B cell (primary cell): ENCODE measurements around the gene QPCT. TPM values are rescaled to one million over a fixed set of nuclear protein-coding genes. Genes with fewer than 3 reads are reported as not detected.

ENCODE experiments used
- ATAC-seq: fragments of 200-7000 bp; cut with Tn5 transposase; one replicate; pipeline ENCODE4 v1.10.0; 2021; ENCODE audit warnings: low read depth, mild to moderate bottlenecking, moderate number of reproducible peaks, moderate library complexity
- CTCF ChIA-PET: fragments of 350-600 bp; sonication (Branson Sonifier 250); formaldehyde crosslinking; loops from one replicate; lab custom pipeline; 2021; ENCODE audit warnings: antibody characterized with exemption, inconsistent platforms; lab: Charles Lee
- POLR2A ChIA-PET: fragments of 350-600 bp; sonication (Branson Sonifier 250); formaldehyde crosslinking; loops from one replicate; lab custom pipeline; 2021; ENCODE audit warnings: antibody characterized with exemption; lab: Charles Lee
- DNase-seq: peaks from one replicate; pipeline ENCODE4 v3.0.0; 2013
- H2AFZ ChIP-seq: 2 replicates; pipeline ENCODE4 v1.6.1; 2012; ENCODE audit warnings: mild to moderate bottlenecking, low read depth, low read length; ENCODE audit not compliant: insufficient read depth, poor library complexity, severe bottlenecking
- H3K27ac ChIP-seq, 2 donors: 1 replicate in 1 of 2; 2 replicates in 1 of 2; pipeline ENCODE4 v1.5.1; 2012 to 2013; ENCODE audit warnings: low read length in 2 of 2, mild to moderate bottlenecking in 2 of 2, moderate library complexity in 1 of 2
- H3K27me3 ChIP-seq, 4 experiments: fragments of 200-600 bp in 1 of 4; sonication (generic) in 1 of 4; replicated peaks in 1 of 4; 1 replicate in 2 of 4; 2 replicates in 2 of 4; pipeline versions ENCODE4 v1.6.1 to v1.7.0; 2013 to 2016; ENCODE audit warnings: low read length in 3 of 4, mild to moderate bottlenecking in 2 of 4, mixed read lengths in 1 of 4, moderate library complexity in 1 of 4; ENCODE audit not compliant: insufficient read depth in 4 of 4, control insufficient read depth in 3 of 4; ENCODE audit errors: control extremely low read depth in 1 of 4
- H3K36me3 ChIP-seq, 2 experiments: replicated peaks in 1 of 2; 1 replicate in 1 of 2; 2 replicates in 1 of 2; pipeline versions ENCODE4 v1.6.1 to v1.7.1; 2013; ENCODE audit warnings: low read length in 1 of 2; ENCODE audit not compliant: insufficient read depth in 2 of 2, control insufficient read depth in 1 of 2; ENCODE audit errors: control extremely low read depth in 1 of 2, extremely low read depth in 1 of 2
- H3K4me1 ChIP-seq, 2 donors: fragments of 200-600 bp in 1 of 2; sonication (generic) in 1 of 2; 1 replicate in 1 of 2; 2 replicates in 1 of 2; pipeline versions ENCODE4 v1.5.1 to v1.6.1; 2013 to 2017; ENCODE audit warnings: low read length in 2 of 2; ENCODE audit not compliant: control insufficient read depth in 2 of 2, insufficient read depth in 2 of 2
- H3K4me2 ChIP-seq: replicated peaks from 2 replicates; pipeline ENCODE3; 2012; ENCODE audit warnings: mild to moderate bottlenecking, low read depth, low read length; ENCODE audit not compliant: poor library complexity, severe bottlenecking
- H3K4me3 ChIP-seq, 5 experiments: fragments of 200-600 bp in 1 of 5; sonication (generic) in 1 of 5; 1 replicate in 3 of 5; 2 replicates in 2 of 5; pipeline versions ENCODE4 v1.5.1 to v1.7.0; 2011 to 2016; ENCODE audit warnings: low read length in 4 of 5, mild to moderate bottlenecking in 4 of 5, low read depth in 2 of 5, control low read depth in 1 of 5, moderate library complexity in 1 of 5; ENCODE audit not compliant: insufficient read depth in 1 of 5; ENCODE audit errors: control extremely low read depth in 1 of 5, extremely low read depth in 1 of 5
- H3K79me2 ChIP-seq: fragments of 200-600 bp; sonication (generic); one replicate; pipeline ENCODE4 v1.6.0; 2016; ENCODE audit warnings: low read length; ENCODE audit not compliant: control insufficient read depth, insufficient read depth
- H3K9ac ChIP-seq: fragments of 200-600 bp; sonication (generic); 2 replicates; pipeline ENCODE4 v1.6.1; 2017; ENCODE audit warnings: mild to moderate bottlenecking, low read length, moderate library complexity
- H3K9me3 ChIP-seq, 3 donors: one replicate each; pipeline versions ENCODE4 v1.6.1 to v1.7.1; 2013; ENCODE audit warnings: low read length in 2 of 3; ENCODE audit not compliant: control insufficient read depth in 2 of 3, insufficient read depth in 1 of 3; ENCODE audit errors: control extremely low read depth in 1 of 3
- H4K20me1 ChIP-seq: 2 replicates; pipeline ENCODE4 v1.6.0; 2012; ENCODE audit warnings: mild to moderate bottlenecking, low read length; ENCODE audit not compliant: insufficient read depth, control insufficient read depth, poor library complexity, severe bottlenecking
- H3K27ac Mint-ChIP-seq: one replicate; pipeline ENCODE4 v1.8.0; 2021; ENCODE audit warnings: mixed read lengths
- H3K27me3 Mint-ChIP-seq: one replicate; pipeline ENCODE4 v1.8.0; 2021; ENCODE audit warnings: mixed read lengths
- H3K4me1 Mint-ChIP-seq: one replicate; pipeline ENCODE4 v1.8.0; 2021; ENCODE audit warnings: mixed read lengths
- H3K4me3 Mint-ChIP-seq: one replicate; pipeline ENCODE4 v1.8.0; 2021; ENCODE audit warnings: mixed read lengths
- H3K9me3 Mint-ChIP-seq: one replicate; pipeline ENCODE4 v1.8.0; 2022; ENCODE audit warnings: mixed read lengths; ENCODE audit not compliant: insufficient read depth
- CTCF ChIP-seq: fragments of 200-600 bp; IDR thresholded peaks from one replicate; pipeline ENCODE4 v1.8.0; 2022; ENCODE audit warnings: antibody characterized with exemption, mild to moderate bottlenecking
- EZH2 ChIP-seq: IDR thresholded peaks from 2 replicates; pipeline ENCODE4 v1.6.1; 2012; ENCODE audit warnings: borderline replicate concordance, low read depth, mild to moderate bottlenecking, moderate library complexity, low read length; ENCODE audit not compliant: insufficient read depth, poor library complexity, severe bottlenecking
- WGBS: methylation state at CpG from one replicate; pipeline ENCODE4 v1.1.5; 2013; ENCODE audit warnings: missing lambda C conversion rate; ENCODE audit not compliant: insufficient coverage; 5-methylcytosine and 5-hydroxymethylcytosine counted together
- intact Hi-C: fragments of 100-400 bp; cut with micrococcal nuclease; formaldehyde crosslinking; loops from one replicate; pipeline ENCODE4 v1.10.0; 2022
- polyA plus RNA-seq: library from polyadenylated mRNA; depleted of rRNA; stranded (reverse); fragments of >200 nt; gene quantifications from 2 replicates; pipeline ENCODE4 v1.2.3, GENCODE V29; 2012
- total RNA-seq, 2 donors: library from RNA; stranded (reverse); fragments of 120-200 nt in 1 of 2; gene quantifications; 1 replicate in 1 of 2; 2 replicates in 1 of 2; pipeline versions ENCODE4 v1.2.3 to v1.2.4, GENCODE V29; 2013 to 2022

The QPCT gene
- total and polyA plus RNA-seq, 2 donors (not counting 1 experiment from before 2014, with no cell fraction given), result 0.48 to 2.1 TPM

GRCh38 chr2:37315364-37315763 lies 29.1 kb upstream of the QPCT start:
- Histone ChIP-seq H3K4me2 (peak overlapping the region; percentile 23), H3K27me3 (no peaks in the 10 kb centered on the region), H2AFZ (no peak overlapping the region), H3K4me3 (peak overlapping the region in 1 of 5 experiments; percentile 16), H3K9me3 (no peaks in the 10 kb centered on the region), H3K79me2 (peaks cover 98% of the 10 kb centered on the region), H3K9ac (no peak overlapping the region), H3K27ac (no peak overlapping the region), H3K4me1 (peaks cover 37 to 69% of the 10 kb centered on the region in 2 donors), H3K36me3 (peaks cover 2 to 4% of the 10 kb centered on the region in 2 experiments), H4K20me1 (peaks cover 46% of the 10 kb centered on the region)
- ATAC-seq (no peak), DNase-seq (no peak)
- WGBS, result 78% methylated on average over 1 of the region's 3 CpGs
- TF ChIP-seq EZH2 (no peak), CTCF (no peak)
- Mint-ChIP-seq H3K4me3 (no peak overlapping the region), H3K27ac (no peak overlapping the region), H3K9me3 (no peaks in the 10 kb centered on the region), H3K4me1 (peaks cover 83% of the 10 kb centered on the region), H3K27me3 (no peaks in the 10 kb centered on the region)
- POLR2A ChIA-PET, result no interaction called here
- CTCF ChIA-PET, result interaction anchor here (0.6 to 1.1 kb wide), 3 partner anchors 14 to 517 kb away, joined by 3 read pairs; no protein-coding TSS in a partner anchor
- intact Hi-C loops, result no loop called here

DNA sequence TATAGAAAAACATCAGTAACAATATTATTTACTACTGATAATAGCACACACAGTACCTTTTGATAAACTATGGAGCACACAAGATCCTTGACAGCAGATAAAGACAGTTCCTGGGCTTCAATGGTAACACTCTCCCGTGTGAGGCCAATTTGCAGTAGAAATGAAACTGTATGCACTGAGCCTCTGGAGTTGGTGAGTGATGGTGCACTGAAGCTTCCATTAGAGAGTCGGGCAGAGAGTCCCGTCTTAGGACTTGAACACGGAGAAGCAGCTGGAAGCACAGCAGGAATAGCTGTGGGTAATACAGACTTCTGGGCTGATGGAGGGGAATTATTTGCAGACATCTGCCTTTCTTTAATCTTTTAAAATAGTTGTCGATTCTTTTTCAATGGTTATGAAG lies 28.2 kb upstream of the QPCT start:
- H3K9me3 ChIP-seq, result no peaks in the 10 kb centered on the region
- peaks cover 41% of the 10 kb centered on the region for H4K20me1 ChIP-seq
- CTCF ChIA-PET, result interaction anchor here (0.6 to 0.8 kb wide), 2 partner anchors 15 to 80 kb away, joined by 3 read pairs; no protein-coding TSS in a partner anchor
- peak overlapping the region; percentile 30 for H3K4me3 Mint-ChIP-seq
- no peak overlapping the region for H3K27ac ChIP-seq
- WGBS, result 83% methylated on average over 2 of the region's 5 CpGs
- no peaks in the 10 kb centered on the region for H3K9me3 Mint-ChIP-seq
- H3K4me2 ChIP-seq, result peak overlapping the region; percentile 2
- no peak overlapping the region for H3K4me3 ChIP-seq
- H3K27me3 ChIP-seq, result no peaks in the 10 kb centered on the region
- H3K27ac Mint-ChIP-seq, result peak overlapping the region; percentile 51
- no peaks in the 10 kb centered on the region for H3K36me3 ChIP-seq
- H3K79me2 ChIP-seq, result peaks cover 97% of the 10 kb centered on the region
- peaks cover 41 to 69% of the 10 kb centered on the region in 2 donors for H3K4me1 ChIP-seq
- POLR2A ChIA-PET, result no interaction called here
- DNase-seq (no peak), ATAC-seq (no peak)
- H3K4me1 Mint-ChIP-seq, result peaks cover 76% of the 10 kb centered on the region
- intact Hi-C loops, result no loop called here
- H3K9ac ChIP-seq, result no peak overlapping the region
- no peak overlapping the region for H2AFZ ChIP-seq
- no peaks in the 10 kb centered on the region for H3K27me3 Mint-ChIP-seq
- TF ChIP-seq EZH2, result no peak
- no peak for TF ChIP-seq CTCF
